Mucosa of rectum (tissue), 2 donors: ENCODE results near the gene ARHGEF40.

Experiments
- H3K27ac ChIP-seq, 2 donors: one replicate each; pipeline ENCODE4 v1.7.0; 2013; ENCODE audit warnings: inconsistent platforms in 2 of 2, low read depth in 2 of 2, low read length in 2 of 2
- H3K27me3 ChIP-seq, 2 donors: one replicate each; pipeline ENCODE4 v1.7.0; 2013; ENCODE audit warnings: low read length in 2 of 2; ENCODE audit not compliant: control insufficient read depth in 2 of 2, insufficient read depth in 2 of 2
- H3K36me3 ChIP-seq, 2 donors: one replicate each; pipeline ENCODE4 v1.7.0; 2013; ENCODE audit warnings: low read length in 2 of 2; ENCODE audit not compliant: control insufficient read depth in 2 of 2, insufficient read depth in 2 of 2
- H3K4me1 ChIP-seq, 2 donors: one replicate each; pipeline ENCODE4 v1.7.0; 2013; ENCODE audit warnings: low read length in 2 of 2, mild to moderate bottlenecking in 1 of 2; ENCODE audit not compliant: control insufficient read depth in 2 of 2, insufficient read depth in 2 of 2
- H3K4me3 ChIP-seq, 2 donors: one replicate each; pipeline ENCODE4 v1.7.0; 2013; ENCODE audit warnings: low read length in 2 of 2
- H3K9ac ChIP-seq, 2 donors: one replicate each; pipeline ENCODE4 v1.7.0; 2013; ENCODE audit warnings: low read length in 2 of 2, low read depth in 1 of 2, mild to moderate bottlenecking in 1 of 2
- H3K9me3 ChIP-seq, 2 donors: one replicate each; pipeline ENCODE4 v1.7.0; 2013; ENCODE audit warnings: low read length in 2 of 2; ENCODE audit not compliant: control insufficient read depth in 2 of 2
- donor health status: healthy.
- donor health status: Normal muscosa, but diverticular disease.

ARHGEF40 gene

DNA sequence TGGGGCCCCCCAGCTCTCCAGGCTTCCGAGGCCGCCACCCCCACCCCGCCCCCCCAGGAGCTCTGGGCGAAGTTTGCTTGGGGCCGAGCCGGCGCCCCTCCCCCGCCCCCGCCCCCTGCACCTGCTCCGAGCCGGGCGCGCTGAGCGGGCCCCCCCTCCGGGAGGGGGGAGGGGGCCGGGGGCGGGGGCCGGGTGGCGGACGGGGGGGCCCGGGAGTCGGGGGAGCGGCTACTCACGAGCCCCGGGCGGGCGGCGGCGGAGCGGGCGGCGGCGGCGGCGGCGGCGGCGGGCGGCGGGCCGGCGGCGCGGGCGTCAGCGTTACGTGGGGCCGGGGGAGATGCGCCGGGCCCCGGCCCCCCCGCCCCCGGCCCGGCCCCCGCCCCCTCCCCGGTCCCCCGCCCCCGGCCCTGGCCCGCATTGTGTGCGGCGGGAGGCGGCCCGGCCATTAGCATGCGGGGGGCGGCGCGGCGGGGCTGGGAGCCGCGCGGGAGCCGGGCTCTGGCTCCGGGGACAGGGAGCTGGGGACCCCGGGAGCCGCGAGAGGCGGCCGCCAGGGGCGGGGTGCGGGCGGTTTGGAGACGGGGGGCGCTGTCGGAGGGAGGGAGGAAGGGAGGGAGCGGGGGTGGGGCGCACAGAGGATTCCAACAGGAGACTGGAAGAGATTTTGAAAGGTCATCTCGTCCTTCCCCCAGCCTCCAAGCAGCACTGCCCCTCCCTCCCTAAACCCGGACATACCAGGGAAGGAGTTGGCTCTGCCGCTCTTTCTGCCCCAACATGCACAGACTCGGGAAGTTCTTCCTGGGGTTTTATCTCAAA lies 28.2 kb downstream of the ARHGEF40 start, which contains the start of gene ZNF219:
TSS of gene ZNF219 (minus strand) at position 580 of the 816 bp plus-strand sequence. CDS start 5,064 bp downstream, outside the sequence.
- Histone ChIP-seq H3K9me3 (no peaks in the 10 kb centered on the region), H3K9ac (peak within 1 kb of the TSS; percentile 78), H3K27me3 (no peaks in the 10 kb centered on the region), H3K4me3 (peak within 1 kb of the TSS; percentile 80 to 86), H3K36me3 (no peaks in the 10 kb centered on the region), H3K4me1 (peaks cover 30 to 52% of the 10 kb centered on the region in 2 donors), H3K27ac (peak within 1 kb of the TSS; percentile 86)

DNA sequence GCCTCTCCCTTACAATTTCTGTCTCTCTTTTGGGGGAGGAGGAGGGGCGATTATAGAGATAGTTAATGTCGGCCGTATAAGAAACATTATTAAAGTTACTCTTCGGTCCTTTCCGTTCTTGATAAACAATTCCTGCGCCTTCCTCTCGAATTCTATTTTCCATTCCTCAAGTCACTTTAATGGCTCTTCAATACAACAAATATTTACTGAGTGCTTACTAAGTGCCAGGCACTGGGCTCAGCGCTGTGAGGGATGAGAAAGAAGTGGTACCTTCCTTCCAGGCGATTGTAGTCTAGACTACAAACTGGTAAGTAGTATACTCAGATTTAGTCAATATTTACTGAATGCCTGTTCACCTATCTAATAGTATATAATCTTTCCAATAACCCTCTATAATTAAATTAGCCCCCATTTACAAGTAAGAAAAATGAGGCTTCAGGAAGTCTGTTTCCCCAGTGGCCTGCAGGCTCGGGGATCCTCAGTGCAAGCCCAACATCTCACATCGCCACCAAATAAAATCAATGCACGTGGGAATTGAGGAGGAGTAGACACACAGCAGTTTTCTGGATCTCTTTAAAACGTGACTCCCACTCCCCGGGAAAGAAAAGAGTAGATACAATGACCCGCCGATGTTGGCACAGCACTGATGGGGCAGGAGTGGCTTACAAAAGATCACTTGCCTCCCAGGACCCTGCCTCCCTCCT lies 28.9 kb downstream of the ARHGEF40 start:
- no peaks in the 10 kb centered on the region for H3K27me3 ChIP-seq
- peak overlapping the region; percentile 78 for H3K9ac ChIP-seq
- H3K27ac ChIP-seq = peak overlapping the region; percentile 86
- peak overlapping the region; percentile 80 to 86 for H3K4me3 ChIP-seq
- H3K4me1 ChIP-seq = peaks cover 33 to 55% of the 10 kb centered on the region in 2 donors
- H3K9me3 ChIP-seq = no peaks in the 10 kb centered on the region
- no peaks in the 10 kb centered on the region for H3K36me3 ChIP-seq

DNA sequence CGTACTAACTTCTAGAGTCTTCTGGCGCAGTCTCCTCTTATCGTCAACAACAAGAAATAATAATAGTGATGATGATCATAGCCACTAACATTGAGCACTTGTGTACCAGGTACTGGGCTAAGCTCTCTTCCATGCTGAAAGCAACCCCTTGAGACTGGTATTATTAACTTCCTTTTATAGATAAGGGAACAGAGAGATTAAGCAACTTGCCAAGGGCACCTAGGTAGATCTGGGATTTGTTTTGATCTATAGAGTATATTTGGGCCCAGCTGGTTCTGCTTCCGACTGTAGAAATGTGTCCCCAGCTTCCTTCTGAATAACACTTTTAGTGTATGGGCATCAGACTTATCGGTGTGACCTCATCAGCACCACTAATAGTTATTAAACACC lies 29.5 kb downstream of the ARHGEF40 start:
- H3K27ac ChIP-seq = peak overlapping the region; percentile 86
- H3K4me3 ChIP-seq = peak overlapping the region; percentile 80 to 86
- peaks cover 36 to 60% of the 10 kb centered on the region in 2 donors for H3K4me1 ChIP-seq

DNA sequence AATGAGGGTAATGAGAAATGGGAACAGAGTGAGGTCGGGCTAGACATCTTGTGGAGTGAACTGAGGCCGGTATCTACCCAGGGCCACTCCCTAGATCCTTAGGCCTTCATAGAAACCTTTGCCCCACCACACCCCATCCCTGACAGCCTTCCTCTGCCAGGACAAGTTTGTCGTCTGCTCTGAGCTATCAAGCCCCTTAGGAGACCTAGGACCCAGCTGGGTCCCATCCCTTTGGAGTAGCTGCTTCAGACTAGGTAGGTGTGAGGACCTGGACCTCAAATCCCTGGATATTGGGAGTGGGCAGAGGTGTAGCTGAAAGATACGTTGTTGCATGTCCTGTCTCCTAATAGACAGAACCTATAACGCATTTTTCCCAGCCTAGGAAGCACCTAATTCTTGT lies 30.8 kb downstream of the ARHGEF40 start, which contains the start of gene TMEM253:
TSS of gene TMEM253 (plus strand) at position 136 of the 400 bp plus-strand sequence. CDS start 278 bp downstream, outside the sequence.
- no peaks in the 10 kb centered on the region for H3K27me3 ChIP-seq
- H3K4me1 ChIP-seq = peaks cover 44 to 69% of the 10 kb centered on the region in 2 donors
- peak within 1 kb of the TSS; percentile 97 to 99 for H3K27ac ChIP-seq
- peak within 1 kb of the TSS; percentile 36 to 78 for H3K9ac ChIP-seq
- peak within 1 kb of the TSS; percentile 59 to 65 for H3K4me3 ChIP-seq
- no peaks in the 10 kb centered on the region for H3K9me3 ChIP-seq
- H3K36me3 ChIP-seq = no peaks in the 10 kb centered on the region

More for the DNA sequence above, 29.5 kb downstream of the ARHGEF40 start:
- Histone ChIP-seq H3K9ac (peak overlapping the region; percentile 34 to 78), H3K36me3 (no peaks in the 10 kb centered on the region), H3K27me3 (no peaks in the 10 kb centered on the region), H3K9me3 (no peaks in the 10 kb centered on the region)

DNA sequence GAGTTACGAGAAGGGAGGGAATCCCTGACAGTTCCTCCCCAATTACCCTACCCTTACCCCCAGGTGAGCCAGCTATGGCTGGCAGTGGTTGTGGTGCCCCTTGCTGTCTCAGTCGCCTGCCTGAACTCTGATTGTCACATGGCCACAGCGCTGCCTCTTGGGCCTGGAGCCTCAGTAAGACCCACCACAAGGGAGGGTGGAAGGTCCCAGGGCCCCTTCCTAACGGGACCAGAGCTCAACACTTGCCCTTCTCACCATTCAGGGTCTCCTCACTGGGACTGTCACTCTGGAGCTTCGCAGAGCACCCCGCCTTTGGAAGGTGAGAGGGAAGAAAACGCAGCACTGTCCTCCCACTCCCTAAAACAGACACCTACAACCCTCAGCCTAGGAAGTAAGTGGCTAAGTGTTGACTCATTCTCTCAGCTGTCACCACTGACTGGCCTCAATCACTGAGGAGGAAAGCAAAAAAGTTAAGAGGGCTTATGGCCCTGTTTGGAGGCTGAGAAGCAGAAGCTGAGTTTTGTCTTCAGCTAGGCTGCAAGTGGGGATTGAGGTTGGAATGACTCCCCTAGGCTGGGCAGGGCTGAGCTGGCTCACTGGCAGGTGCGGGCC lies 31.8 kb downstream of the ARHGEF40 start:
- no peaks in the 10 kb centered on the region for H3K36me3 ChIP-seq
- H3K4me1 ChIP-seq = peaks cover 51 to 74% of the 10 kb centered on the region in 2 donors
- H3K27me3 ChIP-seq = no peaks in the 10 kb centered on the region
- H3K9ac ChIP-seq = peak overlapping the region in 1 of 2 donors; percentile 67
- no peaks in the 10 kb centered on the region for H3K9me3 ChIP-seq
- peak overlapping the region; percentile 13 to 59 for H3K4me3 ChIP-seq
- peak overlapping the region; percentile 97 to 99 for H3K27ac ChIP-seq

DNA sequence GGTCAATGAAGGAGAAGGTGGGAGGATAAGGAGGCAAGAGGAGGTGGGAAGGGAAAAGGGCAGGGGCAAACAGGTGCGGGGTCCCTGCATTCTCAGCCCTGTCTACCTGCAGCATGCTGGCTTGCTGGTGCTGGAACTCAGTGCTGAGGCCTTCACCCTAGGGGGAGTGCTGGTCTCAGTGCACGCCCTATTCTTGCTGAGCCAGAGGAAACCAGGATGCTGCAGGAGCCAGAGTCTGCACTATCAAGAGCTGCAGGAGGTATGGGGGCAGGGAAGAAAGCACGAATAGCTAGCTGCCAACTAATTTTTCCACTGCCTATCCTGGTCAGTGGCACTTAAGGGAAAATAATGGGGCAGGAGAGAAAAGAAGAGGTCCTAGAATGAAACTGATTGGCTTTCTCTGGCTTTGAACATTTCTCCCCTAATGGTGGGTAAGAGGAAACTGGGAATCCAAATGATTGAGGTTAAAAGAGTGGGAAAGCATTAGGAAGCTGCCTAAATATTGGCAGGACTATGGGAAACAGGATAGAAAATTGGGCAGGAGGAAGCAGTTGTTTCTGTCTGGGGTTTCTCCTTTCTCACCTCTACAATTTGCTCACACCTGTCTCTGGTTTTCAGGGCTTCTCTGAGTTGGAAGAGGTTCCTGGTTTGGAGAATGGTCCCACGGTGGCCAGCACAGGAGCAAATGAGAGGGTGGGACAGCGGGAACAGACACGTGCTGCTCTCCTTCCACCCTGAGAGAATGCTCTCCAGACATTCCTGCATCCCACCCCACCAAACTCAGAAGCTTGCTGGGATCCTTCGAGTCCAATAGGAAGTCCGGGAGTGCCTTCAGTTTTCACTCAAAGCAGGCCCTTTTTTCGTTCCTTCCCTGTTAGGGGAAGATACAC lies 32.7 kb downstream of the ARHGEF40 start:
- Histone ChIP-seq H3K9me3 (no peaks in the 10 kb centered on the region), H3K4me3 (peak overlapping the region; percentile 82 to 85), H3K4me1 (peaks cover 53 to 68% of the 10 kb centered on the region in 2 donors), H3K27me3 (no peaks in the 10 kb centered on the region), H3K27ac (peak overlapping the region; percentile 97 to 99), H3K9ac (peak overlapping the region; percentile 88 to 90), H3K36me3 (no peaks in the 10 kb centered on the region)

DNA sequence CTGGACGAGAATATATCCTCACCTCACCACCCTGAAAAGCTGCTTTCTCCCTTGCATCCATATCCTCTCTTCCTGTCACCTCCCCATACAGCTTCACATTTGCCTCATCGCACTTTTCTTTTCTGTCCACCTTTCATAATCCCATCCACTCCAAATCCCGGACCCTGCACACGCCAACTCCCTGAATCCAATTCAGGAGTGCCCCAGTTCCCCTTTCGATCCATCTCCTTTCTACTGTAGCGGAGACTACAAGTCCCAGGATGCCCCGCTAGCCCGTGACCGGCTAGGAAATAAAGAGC lies 33.3 kb downstream of the ARHGEF40 start:
- Histone ChIP-seq H3K9ac (peak overlapping the region; percentile 88 to 90), H3K4me3 (peak overlapping the region; percentile 82 to 85), H3K27ac (peak overlapping the region; percentile 97 to 99), H3K9me3 (no peaks in the 10 kb centered on the region), H3K4me1 (peaks cover 53 to 68% of the 10 kb centered on the region in 2 donors), H3K36me3 (no peaks in the 10 kb centered on the region), H3K27me3 (no peaks in the 10 kb centered on the region)

DNA sequence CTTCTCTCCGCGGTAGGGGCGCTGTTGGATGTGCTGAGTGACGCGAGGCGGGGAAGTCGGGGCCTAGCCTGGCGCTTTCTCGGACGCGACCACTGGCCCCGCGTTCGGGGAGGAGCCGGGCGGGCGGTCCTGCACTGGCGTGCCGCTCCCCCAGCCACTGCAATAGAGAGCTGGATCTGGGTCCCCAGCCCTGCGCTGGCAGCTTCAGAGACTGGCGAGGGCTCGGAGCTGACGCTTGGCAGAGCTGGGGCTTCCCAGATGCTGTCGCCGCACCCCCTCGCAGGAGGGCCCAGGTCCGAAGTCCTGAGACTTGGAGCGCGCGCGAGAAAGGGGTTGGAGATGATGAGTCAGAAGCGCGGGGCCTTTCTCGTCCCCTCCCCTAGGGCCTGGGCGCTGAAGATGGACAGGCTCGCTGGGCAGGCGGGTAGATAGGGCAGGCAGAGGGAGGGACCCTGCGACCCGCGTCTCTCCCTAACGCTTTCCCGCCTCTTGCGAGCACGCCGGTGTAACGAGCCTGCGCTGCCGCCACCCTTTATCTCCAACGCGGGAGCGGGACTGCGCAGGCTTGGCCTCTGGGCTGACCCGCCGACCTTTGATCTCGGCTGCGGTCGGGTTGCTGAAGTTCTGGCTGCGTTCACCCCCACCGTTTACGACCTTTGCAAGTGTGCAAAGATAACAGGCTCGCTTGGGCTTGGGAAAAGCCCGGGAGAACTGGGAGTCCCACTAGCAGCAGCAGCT lies 33.8 kb downstream of the ARHGEF40 start:
- peak overlapping the region; percentile 82 to 85 for H3K4me3 ChIP-seq
- peak overlapping the region; percentile 97 to 99 for H3K27ac ChIP-seq
- peak overlapping the region; percentile 88 to 90 for H3K9ac ChIP-seq
- no peaks in the 10 kb centered on the region for H3K9me3 ChIP-seq
- no peaks in the 10 kb centered on the region for H3K36me3 ChIP-seq
- no peaks in the 10 kb centered on the region for H3K27me3 ChIP-seq
- peaks cover 52 to 67% of the 10 kb centered on the region in 2 donors for H3K4me1 ChIP-seq
